Keratinocyte (primary cell): Measurements from ENCODE around the gene C2CD2L. TPM values are rescaled to one million over a fixed set of nuclear protein-coding genes. Genes with fewer than 3 reads are reported as not detected.

Source experiments
- DNase-seq: peaks from one replicate; pipeline ENCODE4 v3.0.0-alpha.2; 2011; ENCODE audit warnings: low read depth, missing footprints, low spot score
- FAIRE-seq: peaks from 2 replicates; lab custom pipeline; 2011; peaks lifted over from hg19 to GRCh38; lab: Jason Lieb, UNC
- H2AFZ ChIP-seq: 2 replicates; pipeline ENCODE4 v1.6.0; 2012; ENCODE audit warnings: low read length, control low read depth, inconsistent platforms; ENCODE audit not compliant: control insufficient read depth
- H3K27ac ChIP-seq: 2 replicates; pipeline ENCODE4 v1.5.1; 2011; ENCODE audit warnings: low read length; ENCODE audit not compliant: control insufficient read depth, insufficient read depth
- H3K27me3 ChIP-seq: 3 replicates; pipeline ENCODE4 v1.6.0; 2011; ENCODE audit warnings: low read length; ENCODE audit not compliant: control insufficient read depth, insufficient read depth; ENCODE audit errors: extremely low read depth
- H3K36me3 ChIP-seq, 2 experiments: 2 replicates in 1 of 2; 3 replicates in 1 of 2; pipeline ENCODE4 v1.5.1; 2011; ENCODE audit warnings: low read length in 2 of 2, mild to moderate bottlenecking in 1 of 2; ENCODE audit not compliant: control insufficient read depth in 2 of 2, insufficient read depth in 2 of 2; ENCODE audit errors: extremely low read depth in 1 of 2
- H3K4me1 ChIP-seq: 3 replicates; pipeline ENCODE4 v1.5.1; 2011; ENCODE audit warnings: low read length; ENCODE audit not compliant: control insufficient read depth, insufficient read depth; ENCODE audit errors: extremely low read depth
- H3K4me2 ChIP-seq: 3 replicates; pipeline ENCODE4 v1.6.0; 2011; ENCODE audit warnings: low read depth, low read length; ENCODE audit not compliant: control insufficient read depth, insufficient read depth; ENCODE audit errors: extremely low read depth
- H3K4me3 ChIP-seq, 3 experiments: fragments of 200-600 bp in 1 of 3; sonication (generic) in 1 of 3; 2 replicates in 2 of 3; 3 replicates in 1 of 3; pipeline ENCODE4 v1.5.1; 2011 to 2016; ENCODE audit warnings: low read length in 3 of 3, mild to moderate bottlenecking in 3 of 3, control low read depth in 2 of 3, inconsistent platforms in 1 of 3, low read depth in 1 of 3, mixed read lengths in 1 of 3, mixed run types in 1 of 3, moderate library complexity in 1 of 3; ENCODE audit not compliant: control insufficient read depth in 2 of 3, insufficient read depth in 2 of 3; ENCODE audit errors: extremely low read depth in 1 of 3
- H3K79me2 ChIP-seq: 2 replicates; pipeline ENCODE4 v1.6.0; 2012; ENCODE audit warnings: low read length; ENCODE audit not compliant: control insufficient read depth, insufficient read depth
- H3K9ac ChIP-seq: 3 replicates; pipeline ENCODE4 v1.6.0; 2011; ENCODE audit warnings: low read length; ENCODE audit not compliant: control insufficient read depth, insufficient read depth; ENCODE audit errors: extremely low read depth
- H3K9me1 ChIP-seq: 3 replicates; pipeline ENCODE4 v1.6.0; 2011; ENCODE audit warnings: low read length; ENCODE audit not compliant: control insufficient read depth, insufficient read depth; ENCODE audit errors: extremely low read depth
- H3K9me3 ChIP-seq: 2 replicates; pipeline ENCODE4 v1.5.1; 2012; ENCODE audit warnings: low read depth, low read length; ENCODE audit not compliant: control insufficient read depth
- H4K20me1 ChIP-seq: 3 replicates; pipeline ENCODE4 v1.6.0; 2011; ENCODE audit warnings: low read length; ENCODE audit not compliant: control insufficient read depth, insufficient read depth; ENCODE audit errors: extremely low read depth
- CTCF ChIP-seq, 3 experiments: IDR thresholded peaks in 1 of 3; conservative IDR thresholded peaks in 1 of 3; optimal IDR thresholded peaks in 1 of 3; 2 replicates in 2 of 3; 3 replicates in 1 of 3; pipeline versions ENCODE3 to v1.5.1; 2011; ENCODE audit warnings: low read length in 3 of 3, mild to moderate bottlenecking in 3 of 3, moderate library complexity in 2 of 3, control low read depth in 1 of 3, inconsistent platforms in 1 of 3; ENCODE audit not compliant: insufficient read depth in 2 of 3; ENCODE audit errors: extremely low read depth in 1 of 3
- EZH2 ChIP-seq: IDR thresholded peaks from one replicate; pipeline ENCODE4 v1.6.1; 2012; ENCODE audit warnings: inconsistent platforms, mild to moderate bottlenecking, low read length, moderate library complexity
- dilution Hi-C: fragments of 300-500 bp; cut with MboI; formaldehyde crosslinking; loops from one replicate; pipeline ENCODE4 v1.7.0; 2020; ENCODE audit warnings: low sequenced_read_pairs; ENCODE audit not compliant: extremely low pct_ligation_motif_present
- polyA plus RNA-seq, 5 experiments: library from polyadenylated mRNA; depleted of rRNA in 3 of 5; stranded (reverse) in 3 of 5; stranded (forward) in 1 of 5; unstranded in 1 of 5; fragments of >200 nt; gene quantifications; 1 replicate in 1 of 5; 2 replicates in 3 of 5; 3 replicates in 1 of 5; pipeline versions ENCODE4 v1.2.1 to v1.2.3, GENCODE V29; 2011 to 2012; ENCODE audit warnings: missing spikeins in 2 of 5, low read depth in 1 of 5, low replicate concordance in 1 of 5

Gene C2CD2L
- polyA plus RNA-seq, 1 donor (not counting 4 experiments of a cell fraction or from before 2014, with no cell fraction given): 2.9 TPM

GRCh38 chr11:119155733-119156492 lies 48.8 kb downstream of the C2CD2L start:
- FAIRE-seq (no peak), DNase-seq (no peak)
- Histone ChIP-seq H2AFZ (no peak overlapping the region), H3K9me1 (no peaks in the 10 kb centered on the region), H3K4me1 (no peaks in the 10 kb centered on the region), H3K9me3 (no peaks in the 10 kb centered on the region), H3K27ac (no peak overlapping the region), H3K27me3 (peaks cover 10% of the 10 kb centered on the region), H4K20me1 (no peaks in the 10 kb centered on the region), H3K79me2 (no peaks in the 10 kb centered on the region), H3K4me3 (no peak overlapping the region), H3K36me3 (no peaks in the 10 kb centered on the region), H3K4me2 (no peak overlapping the region), H3K9ac (no peak overlapping the region)
- no peak for TF ChIP-seq CTCF (optimal IDR thresholded peaks at IDR 0.05 in 1 of 3, IDR thresholded peaks at IDR 0.05 in 1 of 3, conservative IDR thresholded peaks at IDR 0.05 in 1 of 3; ENCODE audit: extremely low read depth in 1 of 3, insufficient read depth in 2 of 3, low read length in 3 of 3)
- no peak for TF ChIP-seq EZH2
- dilution Hi-C loops: no loop called here

- Histone ChIP-seq H3K4me3 (no peak overlapping the region), H3K4me2 (no peak overlapping the region), H4K20me1 (no peaks in the 10 kb centered on the region), H2AFZ (no peak overlapping the region), H3K9me3 (no peaks in the 10 kb centered on the region), H3K27me3 (peaks cover 9% of the 10 kb centered on the region), H3K4me1 (no peaks in the 10 kb centered on the region), H3K79me2 (no peaks in the 10 kb centered on the region), H3K27ac (no peak overlapping the region), H3K9ac (no peak overlapping the region), H3K36me3 (no peaks in the 10 kb centered on the region), H3K9me1 (no peaks in the 10 kb centered on the region)
- dilution Hi-C loops: no loop called here
- TF ChIP-seq EZH2 (no peak), CTCF (optimal IDR thresholded peaks at IDR 0.05 in 1 of 3, IDR thresholded peaks at IDR 0.05 in 1 of 3, conservative IDR thresholded peaks at IDR 0.05 in 1 of 3; ENCODE audit: extremely low read depth in 1 of 3, insufficient read depth in 2 of 3, low read length in 3 of 3) (no peak)
- FAIRE-seq: no peak
- no peak for DNase-seq
Observed at GRCh38 chr11:119156496-119156895, 49.4 kb downstream of the C2CD2L start.
